ENCODE data around the gene CREBL2. TPM values are rescaled to one million over a fixed set of nuclear protein-coding genes. Genes with fewer than 3 reads are reported as not detected.

The CREBL2 gene
- polyA plus RNA-seq, 1 donor = 31.8 TPM

GRCh38 chr12:12686472-12686871 is 74.8 kb downstream of the CREBL2 start:
- H3K9me3 ChIP-seq (ENCODE audit: control insufficient read depth, low read depth, low read length) = no peaks in the 10 kb centered on the region
- no peaks in the 10 kb centered on the region for H3K27me3 ChIP-seq (ENCODE audit: control insufficient read depth, insufficient read depth, low read length)
- WGBS (ENCODE audit: insufficient coverage, low lambda C conversion rate) = no CpG with 5 or more reads among the region's 1 CpG
- no peak overlapping the region for H3K4me3 ChIP-seq (ENCODE audit: low read length)
- no peaks in the 10 kb centered on the region for H3K36me3 ChIP-seq (ENCODE audit: control insufficient read depth, insufficient read depth, low read length)
- H3K4me1 ChIP-seq (ENCODE audit: control insufficient read depth, insufficient read depth, low read length) = no peaks in the 10 kb centered on the region
- DNase-seq = no peak
- H3K27ac ChIP-seq (ENCODE audit: low read length) = no peak overlapping the region

- no peak for DNase-seq
- H3K4me3 ChIP-seq (ENCODE audit: low read length) = no peak overlapping the region
- no peaks in the 10 kb centered on the region for H3K9me3 ChIP-seq (ENCODE audit: control insufficient read depth, low read depth, low read length)
- H3K36me3 ChIP-seq (ENCODE audit: control insufficient read depth, insufficient read depth, low read length) = no peaks in the 10 kb centered on the region
- no peaks in the 10 kb centered on the region for H3K4me1 ChIP-seq (ENCODE audit: control insufficient read depth, insufficient read depth, low read length)
- H3K27ac ChIP-seq (ENCODE audit: low read length) = no peak overlapping the region
- H3K27me3 ChIP-seq (ENCODE audit: control insufficient read depth, insufficient read depth, low read length) = no peaks in the 10 kb centered on the region
These were observed 75.2 kb downstream of the CREBL2 start for GRCh38 chr12:12686925-12687324.

GRCh38 chr12:12689647-12690300 is 78.1 kb downstream of the CREBL2 start:
- 100% methylated on average over 2 of the region's 5 CpGs for WGBS (ENCODE audit: insufficient coverage, low lambda C conversion rate)
- Histone ChIP-seq H3K4me3 (ENCODE audit: low read length) (no peak overlapping the region), H3K27ac (ENCODE audit: low read length) (no peak overlapping the region), H3K4me1 (ENCODE audit: control insufficient read depth, insufficient read depth, low read length) (no peaks in the 10 kb centered on the region), H3K27me3 (ENCODE audit: control insufficient read depth, insufficient read depth, low read length) (no peaks in the 10 kb centered on the region), H3K36me3 (ENCODE audit: control insufficient read depth, insufficient read depth, low read length) (no peaks in the 10 kb centered on the region), H3K9me3 (ENCODE audit: control insufficient read depth, low read depth, low read length) (no peaks in the 10 kb centered on the region)
- DNase-seq = no peak

DNA sequence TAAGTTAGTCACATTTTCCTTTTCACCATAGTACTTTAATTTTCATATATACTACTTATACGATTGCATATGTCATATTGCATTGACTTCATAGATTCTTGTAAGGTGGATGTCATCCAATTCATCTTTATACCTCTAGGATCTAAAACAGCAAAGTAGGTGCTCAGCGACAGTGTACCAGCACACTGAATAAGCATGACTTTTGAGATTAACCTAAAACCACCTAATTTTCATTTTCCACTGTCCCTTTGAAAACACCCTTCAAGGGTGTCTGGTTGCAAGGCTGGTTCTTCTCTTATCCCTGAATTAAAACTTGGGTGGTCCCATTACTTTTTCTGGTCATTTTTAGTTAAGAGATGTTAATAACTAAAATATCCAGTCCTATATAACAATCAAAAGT is 79.9 kb downstream of the CREBL2 start:
- H3K9me3 ChIP-seq (ENCODE audit: control insufficient read depth, low read depth, low read length) = no peaks in the 10 kb centered on the region
- WGBS (ENCODE audit: insufficient coverage, low lambda C conversion rate) = no CpG with 5 or more reads among the region's 2 CpGs
- no peaks in the 10 kb centered on the region for H3K27me3 ChIP-seq (ENCODE audit: control insufficient read depth, insufficient read depth, low read length)
- H3K27ac ChIP-seq (ENCODE audit: low read length) = no peak overlapping the region
- H3K4me3 ChIP-seq (ENCODE audit: low read length) = no peak overlapping the region
- H3K36me3 ChIP-seq (ENCODE audit: control insufficient read depth, insufficient read depth, low read length) = no peaks in the 10 kb centered on the region
- H3K4me1 ChIP-seq (ENCODE audit: control insufficient read depth, insufficient read depth, low read length) = no peaks in the 10 kb centered on the region
- no peak for DNase-seq

DNA sequence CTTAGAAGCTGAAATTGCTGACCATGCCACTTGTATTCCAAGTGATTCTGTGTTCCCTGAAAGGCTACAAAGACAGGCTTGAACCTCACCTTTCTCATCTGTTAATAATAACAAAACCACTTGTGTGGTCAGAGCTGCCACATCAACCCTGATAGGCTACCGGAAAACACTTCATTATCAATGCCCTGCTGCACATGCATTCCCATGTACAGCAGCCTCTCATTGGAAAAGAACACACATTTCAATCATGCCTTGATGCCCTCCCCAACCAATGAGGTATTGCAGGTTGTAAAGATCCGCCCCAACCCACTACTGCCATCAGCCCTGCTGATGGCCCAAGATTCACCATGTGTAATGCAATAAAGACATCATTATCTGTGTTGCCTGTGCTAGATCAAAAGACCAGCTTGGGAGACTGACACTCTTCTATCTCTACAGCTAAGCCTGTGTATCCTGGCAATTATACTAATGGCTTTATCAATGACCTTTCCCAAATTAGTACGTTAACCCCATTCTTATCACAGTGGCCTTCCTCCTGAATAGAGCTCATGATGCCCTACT is 81.5 kb downstream of the CREBL2 start:
- no peak for DNase-seq
- Histone ChIP-seq H3K9me3 (ENCODE audit: control insufficient read depth, low read depth, low read length) (no peaks in the 10 kb centered on the region), H3K4me1 (ENCODE audit: control insufficient read depth, insufficient read depth, low read length) (peaks cover 4% of the 10 kb centered on the region), H3K27me3 (ENCODE audit: control insufficient read depth, insufficient read depth, low read length) (no peaks in the 10 kb centered on the region), H3K27ac (ENCODE audit: low read length) (no peak overlapping the region), H3K36me3 (ENCODE audit: control insufficient read depth, insufficient read depth, low read length) (no peaks in the 10 kb centered on the region), H3K4me3 (ENCODE audit: low read length) (no peak overlapping the region)
- WGBS (ENCODE audit: insufficient coverage, low lambda C conversion rate) = 17% methylated on average over 1 of the region's 3 CpGs

Other genes starting within 250 kb of the CREBL2 start
- gene DUSP16, start 49.0 kb upstream of the CREBL2 start, polyA plus RNA-seq = 51.7 TPM
- gene GPR19, start 84.3 kb downstream of the CREBL2 start, polyA plus RNA-seq = 1.4 TPM
- 85.9 TPM for gene CDKN1B, start 105.5 kb downstream of the CREBL2 start, polyA plus RNA-seq
- 13.8 TPM for gene APOLD1, start 173.8 kb downstream of the CREBL2 start, polyA plus RNA-seq
- 54.3 TPM for gene DDX47, start 201.5 kb downstream of the CREBL2 start, polyA plus RNA-seq